Measurements from ENCODE around the gene GPC5.

GPC5 gene

GRCh38 chr13:91704398-91704797 lies 306.0 kb downstream of the GPC5 start:
- TF ChIP-seq FOXP2 (optimal IDR thresholded peaks at IDR 0.05; ENCODE audit: borderline replicate concordance, extremely low read depth, extremely low read length, insufficient read depth) (no peak), TAF1 (IDR thresholded peaks at IDR 0.05; ENCODE audit: borderline replicate concordance, insufficient read depth, low read length) (no peak), POLR2AphosphoS5 (IDR thresholded peaks at IDR 0.05; ENCODE audit: low read depth, low read length) (no peak), REST (IDR thresholded peaks at IDR 0.05; ENCODE audit: insufficient read depth in 1 of 2, low read depth in 2 of 2, low read length in 2 of 2) (no peak), SIN3A (IDR thresholded peaks at IDR 0.05; ENCODE audit: borderline replicate concordance, insufficient read depth, low read length) (no peak)

GRCh38 chr13:91708558-91708957 lies 310.1 kb downstream of the GPC5 start:
- no peak for TF ChIP-seq FOXP2 (optimal IDR thresholded peaks at IDR 0.05; ENCODE audit: borderline replicate concordance, extremely low read depth, extremely low read length, insufficient read depth)
- no peak for TF ChIP-seq POLR2AphosphoS5 (IDR thresholded peaks at IDR 0.05; ENCODE audit: low read depth, low read length)
- no peak for TF ChIP-seq REST (IDR thresholded peaks at IDR 0.05; ENCODE audit: insufficient read depth in 1 of 2, low read depth in 2 of 2, low read length in 2 of 2)
- no peak for TF ChIP-seq TAF1 (IDR thresholded peaks at IDR 0.05; ENCODE audit: borderline replicate concordance, insufficient read depth, low read length)
- no peak for TF ChIP-seq SIN3A (IDR thresholded peaks at IDR 0.05; ENCODE audit: borderline replicate concordance, insufficient read depth, low read length)

- TF ChIP-seq FOXP2 (optimal IDR thresholded peaks at IDR 0.05; ENCODE audit: borderline replicate concordance, extremely low read depth, extremely low read length, insufficient read depth) (no peak), TAF1 (IDR thresholded peaks at IDR 0.05; ENCODE audit: borderline replicate concordance, insufficient read depth, low read length) (no peak), REST (IDR thresholded peaks at IDR 0.05; ENCODE audit: insufficient read depth in 1 of 2, low read depth in 2 of 2, low read length in 2 of 2) (no peak), POLR2AphosphoS5 (IDR thresholded peaks at IDR 0.05; ENCODE audit: low read depth, low read length) (no peak), SIN3A (IDR thresholded peaks at IDR 0.05; ENCODE audit: borderline replicate concordance, insufficient read depth, low read length) (no peak)
These were observed 310.8 kb downstream of the GPC5 start for GRCh38 chr13:91709180-91709579.

- TF ChIP-seq REST (IDR thresholded peaks at IDR 0.05; ENCODE audit: insufficient read depth in 1 of 2, low read depth in 2 of 2, low read length in 2 of 2), result no peak
- no peak for TF ChIP-seq FOXP2 (optimal IDR thresholded peaks at IDR 0.05; ENCODE audit: borderline replicate concordance, extremely low read depth, extremely low read length, insufficient read depth)
- TF ChIP-seq POLR2AphosphoS5 (IDR thresholded peaks at IDR 0.05; ENCODE audit: low read depth, low read length), result no peak
- no peak for TF ChIP-seq SIN3A (IDR thresholded peaks at IDR 0.05; ENCODE audit: borderline replicate concordance, insufficient read depth, low read length)
- no peak for TF ChIP-seq TAF1 (IDR thresholded peaks at IDR 0.05; ENCODE audit: borderline replicate concordance, insufficient read depth, low read length)
These were observed 312.3 kb downstream of the GPC5 start for GRCh38 chr13:91710733-91711132.

- TF ChIP-seq SIN3A (IDR thresholded peaks at IDR 0.05; ENCODE audit: borderline replicate concordance, insufficient read depth, low read length), result no peak
- no peak for TF ChIP-seq TAF1 (IDR thresholded peaks at IDR 0.05; ENCODE audit: borderline replicate concordance, insufficient read depth, low read length)
These were observed 316.4 kb downstream of the GPC5 start for GRCh38 chr13:91714855-91715254.

Data from PFSK-1 (cell line).